GM06990 (cell line): ENCODE data around the gene CUL1.

Experiments
- DNase-seq: peaks from one replicate; pipeline ENCODE4 v3.0.0-alpha.2; 2011; ENCODE audit not compliant: insufficient read length; ENCODE audit errors: extremely low read depth
- H3K27me3 ChIP-seq: replicated peaks from 2 replicates; pipeline ENCODE4 v1.6.0; 2011; ENCODE audit warnings: low read length; ENCODE audit not compliant: control insufficient read depth, insufficient read depth
- H3K36me3 ChIP-seq: 2 replicates; pipeline ENCODE4 v1.5.1; 2011; ENCODE audit warnings: low read length; ENCODE audit not compliant: control insufficient read depth, insufficient read depth
- H3K4me3 ChIP-seq: replicated peaks from 2 replicates; pipeline ENCODE4 v1.5.1; 2011; ENCODE audit warnings: low read depth, mild to moderate bottlenecking, control low read depth, low read length
- CTCF ChIP-seq: IDR thresholded peaks from 2 replicates; pipeline ENCODE4 v1.5.1; 2011; ENCODE audit warnings: low read length, control low read depth, mild to moderate bottlenecking, inconsistent platforms; ENCODE audit not compliant: insufficient read depth, poor library complexity, severe bottlenecking

Gene CUL1

GRCh38 chr7:148750442-148751355 lies 52.0 kb downstream of the CUL1 start:
- no peaks in the 10 kb centered on the region for H3K27me3 ChIP-seq

GRCh38 chr7:148753224-148753623 lies 54.5 kb downstream of the CUL1 start:
- H3K4me3 ChIP-seq = no peak overlapping the region
- H3K36me3 ChIP-seq = no peaks in the 10 kb centered on the region; the same call in none of the 2 replicates
- no peak for DNase-seq
- H3K27me3 ChIP-seq = no peaks in the 10 kb centered on the region
- no peak for TF ChIP-seq CTCF

More at GRCh38 chr7:148750442-148751355, 52.0 kb downstream of the CUL1 start:
- DNase-seq = no peak
- no peak for TF ChIP-seq CTCF
- Histone ChIP-seq H3K4me3 (no peak overlapping the region), H3K36me3 (no peaks in the 10 kb centered on the region; the same call in 1 of the 2 replicates)

GRCh38 chr7:148754912-148755311 lies 56.2 kb downstream of the CUL1 start:
- Histone ChIP-seq H3K27me3 (no peaks in the 10 kb centered on the region), H3K4me3 (no peak overlapping the region), H3K36me3 (no peaks in the 10 kb centered on the region; the same call in none of the 2 replicates)
- DNase-seq = no peak
- TF ChIP-seq CTCF = no peak

GRCh38 chr7:148761499-148762278 lies 63.0 kb downstream of the CUL1 start:
- DNase-seq = no peak
- TF ChIP-seq CTCF = no peak
- Histone ChIP-seq H3K27me3 (no peaks in the 10 kb centered on the region), H3K36me3 (peaks cover 5% of the 10 kb centered on the region; the same call in 1 of the 2 replicates), H3K4me3 (no peak overlapping the region)

GRCh38 chr7:148763622-148764021 lies 64.9 kb downstream of the CUL1 start:
- DNase-seq = no peak
- Histone ChIP-seq H3K36me3 (peaks cover 5% of the 10 kb centered on the region; the same call in 1 of the 2 replicates), H3K27me3 (no peaks in the 10 kb centered on the region), H3K4me3 (no peak overlapping the region)
- no peak for TF ChIP-seq CTCF
